Effector CD4-positive, alpha-beta T cell (primary cell): Measurements from ENCODE around the gene SMPD3.

Experiments
- DNase-seq: peaks from one replicate; pipeline ENCODE4 v3.0.0-alpha.2; 2020

SMPD3 gene

GRCh38 chr16:68380676-68381362 is 67.5 kb downstream of the SMPD3 start:
- DNase-seq: no peak

DNA sequence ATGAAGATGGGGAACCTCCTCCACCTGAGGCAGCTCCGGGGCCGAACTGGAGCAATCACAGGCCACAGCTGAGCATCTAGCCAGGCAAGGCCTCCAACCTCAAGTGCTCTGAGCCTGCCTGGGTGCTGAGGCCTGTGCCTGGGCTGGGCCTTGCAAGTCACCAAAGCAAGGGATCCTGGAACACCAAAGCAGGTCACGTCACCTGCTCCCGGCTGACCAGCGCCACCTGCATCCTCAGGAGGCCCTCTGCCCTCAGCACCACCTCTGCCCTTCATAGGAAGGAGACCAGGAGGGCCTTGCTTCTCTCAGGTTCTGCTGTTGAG is 68.0 kb downstream of the SMPD3 start:
- no peak for DNase-seq

GRCh38 chr16:68379472-68380347 is 68.6 kb downstream of the SMPD3 start:
- DNase-seq: no peak

DNA sequence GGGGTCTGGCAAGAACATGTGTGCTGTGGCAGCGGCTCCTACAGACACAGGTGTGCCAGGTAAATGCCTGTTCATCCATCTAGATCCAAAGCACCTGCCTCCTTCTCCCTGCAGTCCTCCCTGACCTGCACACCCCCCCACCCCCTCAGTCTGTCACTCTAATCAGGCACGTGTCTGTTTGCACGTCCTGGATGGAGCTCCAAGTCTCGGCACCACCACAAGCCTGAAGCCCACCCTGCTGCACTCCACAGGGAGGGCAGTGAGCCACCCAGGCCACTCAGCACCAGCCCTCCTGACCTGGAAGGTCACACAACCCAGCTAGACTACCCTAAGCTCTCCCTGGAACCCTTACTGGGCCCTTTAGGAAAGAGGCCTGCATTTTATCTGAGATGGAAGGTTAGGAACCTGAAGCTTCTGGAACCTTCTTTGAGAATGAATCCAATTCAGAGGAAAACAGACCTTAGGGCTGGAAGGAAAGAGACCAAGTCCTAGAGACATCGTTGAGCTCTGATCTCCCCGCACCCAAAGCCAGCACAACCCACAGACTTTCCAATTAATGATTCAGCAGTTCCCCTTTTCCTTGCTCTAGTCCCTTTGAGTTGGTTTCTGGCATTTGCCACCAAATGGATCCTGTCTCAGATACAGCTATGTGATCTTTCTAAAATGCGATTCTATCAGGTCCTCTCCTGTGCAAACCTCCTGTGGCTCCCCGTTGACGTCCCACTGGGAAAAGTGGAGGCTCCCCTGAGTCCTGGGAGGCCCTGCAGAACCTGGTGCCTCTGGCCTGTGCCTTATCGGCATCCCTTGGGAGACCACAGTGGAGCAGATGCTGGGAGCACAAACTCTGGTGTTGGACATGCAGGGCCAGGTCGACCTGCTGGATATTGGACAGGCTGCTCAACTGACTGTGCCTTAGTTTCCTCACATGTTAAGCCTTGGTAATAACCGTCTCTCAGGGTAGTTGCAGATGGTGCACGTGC is 69.6 kb downstream of the SMPD3 start:
- no peak for DNase-seq

- DNase-seq: no peak
These were observed 70.5 kb downstream of the SMPD3 start for GRCh38 chr16:68377667-68378393.

DNA sequence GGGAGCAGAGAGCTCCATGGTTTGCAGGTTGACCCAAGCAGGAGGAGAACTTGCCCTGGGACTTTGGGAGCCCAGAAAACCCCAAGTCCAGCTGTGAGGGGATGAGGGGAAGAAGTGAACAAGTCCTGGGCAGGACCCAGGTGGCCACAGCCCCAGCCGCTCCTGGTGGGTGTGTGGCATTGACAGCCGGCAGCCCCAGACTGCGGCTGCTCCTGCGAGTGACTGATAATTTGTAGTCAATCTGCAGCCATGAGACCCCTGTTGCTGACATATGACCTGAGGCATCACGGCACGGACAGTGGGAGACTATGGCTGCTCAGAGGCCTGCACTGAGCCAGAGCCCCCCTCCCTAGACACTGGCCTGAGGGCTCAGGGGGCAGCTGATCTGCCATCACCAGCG is 71.1 kb downstream of the SMPD3 start:
- DNase-seq: no peak

- no peak for DNase-seq
These were observed 71.7 kb downstream of the SMPD3 start for GRCh38 chr16:68376590-68376989.

GRCh38 chr16:68375801-68376536 is 72.3 kb downstream of the SMPD3 start:
- no peak for DNase-seq

GRCh38 chr16:68374961-68375660 is 73.2 kb downstream of the SMPD3 start:
- no peak for DNase-seq

GRCh38 chr16:68374246-68374805 is 74.0 kb downstream of the SMPD3 start:
- no peak for DNase-seq

DNA sequence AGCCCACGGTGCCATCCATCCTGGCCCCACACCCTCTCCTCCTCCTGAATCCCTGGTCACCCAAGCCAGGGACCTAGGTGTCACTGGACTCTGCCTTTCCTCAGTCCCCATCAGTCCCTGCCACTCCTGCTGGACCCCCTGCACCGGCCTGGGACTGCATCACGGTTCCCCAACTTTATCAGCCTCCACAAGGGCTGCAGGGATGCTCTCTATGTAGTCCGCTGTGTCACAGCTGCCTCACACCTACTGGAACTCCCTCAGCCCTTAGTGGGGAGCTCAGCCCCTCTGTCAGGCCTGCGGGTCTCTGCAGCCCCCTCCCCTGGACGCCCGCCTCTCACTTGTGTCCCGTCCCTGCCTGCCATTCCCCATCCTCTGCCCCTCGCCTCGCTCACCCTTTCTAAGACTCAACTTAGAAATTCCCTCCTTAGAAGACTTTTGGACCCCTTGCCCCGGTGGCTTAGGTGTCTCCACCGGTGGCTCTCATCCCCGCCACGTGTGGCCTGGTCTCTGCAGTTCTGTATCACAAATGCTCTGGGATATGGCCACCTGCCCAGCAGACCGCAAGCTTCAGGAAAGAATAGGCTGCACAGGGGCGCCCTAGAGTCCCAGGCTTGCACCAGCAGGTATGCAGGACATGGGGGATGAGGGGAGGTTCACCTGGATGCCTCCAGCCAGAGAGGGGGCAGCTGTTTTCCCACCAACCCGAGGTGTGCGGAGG is 74.6 kb downstream of the SMPD3 start:
- DNase-seq: no peak

DNA sequence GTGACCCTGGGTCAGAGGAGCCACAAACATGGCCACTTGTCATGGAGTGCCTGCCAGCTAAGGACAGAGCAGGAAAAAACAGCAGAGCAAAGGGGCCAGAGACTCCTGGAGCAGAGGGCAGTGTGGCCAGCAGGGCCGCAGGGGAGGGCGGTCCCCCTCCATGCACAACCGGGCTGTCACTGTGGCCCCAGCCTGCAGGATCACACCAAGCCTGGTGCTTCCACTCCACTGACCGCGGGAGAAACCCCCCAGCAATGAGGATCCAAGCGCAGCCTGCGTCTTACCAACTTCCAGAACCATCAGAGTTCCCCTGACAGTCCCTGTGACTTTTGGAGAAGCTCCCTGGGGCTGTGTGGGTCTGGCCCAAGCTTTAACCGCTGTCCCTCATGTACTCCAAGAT is 75.5 kb downstream of the SMPD3 start:
- no peak for DNase-seq

- DNase-seq: no peak
These were observed 76.0 kb downstream of the SMPD3 start for GRCh38 chr16:68372381-68372720.

DNA sequence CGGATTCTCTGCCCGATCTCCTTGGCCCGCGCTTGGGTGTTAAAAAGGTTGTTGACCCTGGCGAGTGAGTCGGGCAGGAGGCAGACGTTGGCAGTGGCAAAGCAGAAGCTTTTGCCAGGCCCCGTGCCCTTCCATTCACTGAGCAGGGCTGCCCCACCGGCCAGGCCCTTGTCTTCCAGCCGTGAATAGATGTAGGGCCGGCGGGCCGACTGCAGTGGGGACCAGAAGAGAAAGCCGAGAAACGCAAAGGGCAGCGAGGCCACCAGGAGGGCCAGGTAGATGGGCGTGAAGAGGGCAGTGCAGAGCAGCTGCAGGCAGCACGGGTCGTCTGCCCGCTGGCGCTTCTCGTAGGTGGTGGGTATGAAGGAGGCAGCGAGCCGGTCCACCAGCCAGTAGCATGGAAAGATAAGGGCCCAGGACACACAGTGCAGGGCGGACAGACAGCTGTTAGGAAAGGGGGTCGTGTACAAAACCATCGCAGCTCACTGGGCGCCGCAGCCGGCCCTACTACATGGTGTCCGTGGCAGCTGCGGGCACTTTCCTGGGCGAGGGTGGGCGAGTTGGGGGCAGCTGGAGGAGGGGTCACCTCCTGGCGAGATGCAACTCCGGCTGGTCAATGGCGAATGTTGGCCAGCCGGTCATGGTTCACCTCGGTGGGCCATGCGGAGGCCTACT is 76.5 kb downstream of the SMPD3 start:
- no peak for DNase-seq

GRCh38 chr16:68371276-68371651 is 77.0 kb downstream of the SMPD3 start:
- DNase-seq: no peak

GRCh38 chr16:68370581-68371275 is 77.6 kb downstream of the SMPD3 start:
- no peak for DNase-seq

GRCh38 chr16:68369697-68370580 is 78.4 kb downstream of the SMPD3 start:
- no peak for DNase-seq

- DNase-seq: no peak
These were observed 79.1 kb downstream of the SMPD3 start for GRCh38 chr16:68369168-68369567.
